GM23248 (cell line): Measurements from ENCODE around the gene ITGB1BP1.

ENCODE experiments used
- EZH2 ChIP-seq: fragments of 200-600 bp; sonication (generic); IDR thresholded peaks from 2 replicates; pipeline ENCODE4 v1.6.1; 2018; ENCODE audit warnings: antibody characterized with exemption, mild to moderate bottlenecking; ENCODE audit not compliant: insufficient read depth, poor library complexity, severe bottlenecking
- EZH2phosphoT487 ChIP-seq: fragments of 200-600 bp; sonication (generic); IDR thresholded peaks from 2 replicates; pipeline ENCODE4 v1.6.1; 2018; ENCODE audit warnings: antibody characterized with exemption, moderate library complexity, mild to moderate bottlenecking, low read depth; ENCODE audit not compliant: insufficient read depth

GRCh38 chr2:9364791-9365497 lies 58.4 kb downstream of the ITGB1BP1 start:
- TF ChIP-seq EZH2phosphoT487 = no peak
- no peak for TF ChIP-seq EZH2
